WI38 (cell line): ENCODE results near the gene EIF1B.

Experiments used
- H3K4me3 ChIP-seq: 2 replicates; pipeline ENCODE4 v1.5.1; 2011; ENCODE audit warnings: low read depth, mild to moderate bottlenecking, control low read depth, low read length
- CTCF ChIP-seq: IDR thresholded peaks from 2 replicates; pipeline ENCODE4 v1.5.1; 2012; ENCODE audit warnings: low read depth, mild to moderate bottlenecking, control low read depth, low read length

EIF1B gene

GRCh38 chr3:40299130-40299720 lies 10.3 kb upstream of the EIF1B start:
- TF ChIP-seq CTCF = no peak

GRCh38 chr3:40299721-40300335 lies 9.7 kb upstream of the EIF1B start:
- H3K4me3 ChIP-seq = no peak overlapping the region
- TF ChIP-seq CTCF = no peak

More at GRCh38 chr3:40299130-40299720, 10.3 kb upstream of the EIF1B start:
- no peak overlapping the region for H3K4me3 ChIP-seq

- no peak overlapping the region for H3K4me3 ChIP-seq
- TF ChIP-seq CTCF = no peak
These were observed 6.7 kb upstream of the EIF1B start for GRCh38 chr3:40302784-40303183.

- no peak overlapping the region for H3K4me3 ChIP-seq
- TF ChIP-seq CTCF = no peak
These were observed 5.2 kb upstream of the EIF1B start for GRCh38 chr3:40304352-40304751.

DNA sequence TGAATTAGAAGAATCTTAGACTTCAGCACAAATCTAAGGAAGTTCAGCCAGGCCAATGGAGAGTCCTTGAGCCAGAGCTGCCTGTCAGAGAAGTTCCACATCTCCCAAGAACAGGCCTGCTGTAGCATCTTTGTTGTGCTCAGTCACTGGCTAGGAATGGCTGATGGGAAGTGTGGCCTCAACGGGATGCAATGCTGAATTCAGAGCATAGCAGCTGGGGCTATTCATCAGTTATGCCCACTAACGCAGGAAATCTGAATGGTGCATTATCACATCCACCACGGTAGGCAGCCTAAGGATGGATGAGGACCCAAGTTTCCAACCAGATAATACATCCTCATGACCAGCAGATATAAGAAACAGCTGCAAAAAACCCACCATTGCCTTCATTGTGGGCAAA lies 3.2 kb upstream of the EIF1B start:
- H3K4me3 ChIP-seq = no peak overlapping the region
- TF ChIP-seq CTCF = no peak

GRCh38 chr3:40307176-40307575 lies 2.3 kb upstream of the EIF1B start:
- no peak overlapping the region for H3K4me3 ChIP-seq
- TF ChIP-seq CTCF = no peak

GRCh38 chr3:40308725-40309417 lies 636 bp upstream of the EIF1B start:
- peak overlapping the region; percentile 92 for H3K4me3 ChIP-seq
- TF ChIP-seq CTCF = no peak
